ENCODE data around the gene TFAP2E. TPM values are rescaled to one million over a fixed set of nuclear protein-coding genes. Genes with fewer than 3 reads are reported as not detected.
A peak's percentile ranks its signal among the peaks of the same experiment; 100 is the strongest.

The TFAP2E gene
- total RNA-seq, 1 experiment from 2014 or later, result 3.2 TPM

- no peak for DNase-seq (ENCODE audit: low read depth, low spot score)
- CTCF ChIA-PET, result interaction anchor here (1.1 to 2.0 kb wide), 4 partner anchors 12 to 159 kb away, joined by 4 to 12 read pairs (median 8); no protein-coding TSS in a partner anchor
- TF ChIP-seq POLR2AphosphoS5 (IDR thresholded peaks at IDR 0.05; ENCODE audit: low read depth, low read length), result no peak
- no peak for TF ChIP-seq CTCF (IDR thresholded peaks at IDR 0.05)
- TF ChIP-seq TCF7L2 (IDR thresholded peaks at IDR 0.05; ENCODE audit: low read depth, low read length), result no peak
- TF ChIP-seq REST (IDR thresholded peaks at IDR 0.05; ENCODE audit: insufficient read depth in 1 of 2, low read depth in 2 of 2, low read length in 1 of 2), result no peak
- TF ChIP-seq SIN3A (IDR thresholded peaks at IDR 0.05; ENCODE audit: borderline replicate concordance, insufficient read depth, low read depth, low read length), result no peak
- POLR2A ChIA-PET, result interaction anchor here (0.5 to 0.6 kb wide), 3 partner anchors 12 to 185 kb away, joined by 3 to 11 read pairs (median 4); no protein-coding TSS in a partner anchor
- Histone ChIP-seq H3K4me1 (ENCODE audit: control insufficient read depth, insufficient read depth, low read length) (peaks cover 4% of the 10 kb centered on the region), H3K36me3 (ENCODE audit: control insufficient read depth, insufficient read depth, low read length) (no peaks in the 10 kb centered on the region; the same call in 1 of the 2 replicates), H3K27me3 (ENCODE audit: control insufficient read depth, insufficient read depth, low read length) (no peaks in the 10 kb centered on the region), H3K27ac (ENCODE audit: low read length) (no peak overlapping the region), H3K4me3 (ENCODE audit: low read depth in 2 of 2, low read length in 2 of 2) (no peak overlapping the region), H3K9me3 (ENCODE audit: control insufficient read depth, insufficient read depth, low read depth, low read length) (no peaks in the 10 kb centered on the region)
- no TSS peak for BruUV-seq (replicated peaks)
- no peak for ATAC-seq
- intact Hi-C loops (cut with micrococcal nuclease; ENCODE audit: unreplicated experiment), result loop anchor here (2.0 kb wide), 1 partner anchor 207 kb away; no protein-coding TSS in a partner anchor
- in situ Hi-C loops (cut with HindIII; ENCODE audit: low pct_unique_long_range_greater_than_20kb, low sequenced_read_pairs), result no loop called here
Measured at GRCh38 chr1:35567947-35568558, 5.1 kb upstream of the TFAP2E start.

- CTCF ChIA-PET, result interaction anchor here (0.6 to 2.0 kb wide), 6 partner anchors 11 to 158 kb away, joined by 3 to 12 read pairs (median 6); no protein-coding TSS in a partner anchor
Measured at GRCh38 chr1:35568975-35569395, 4.1 kb upstream of the TFAP2E start.

More at GRCh38 chr1:35568975-35569395, 4.1 kb upstream of the TFAP2E start:
- DNase-seq (ENCODE audit: low read depth, low spot score) (peak; percentile 64), ATAC-seq (peak; percentile 68)
- H3K36me3 ChIP-seq (ENCODE audit: control insufficient read depth, insufficient read depth, low read length), result no peaks in the 10 kb centered on the region; the same call in 1 of the 2 replicates
- no peak overlapping the region for H3K4me3 ChIP-seq (ENCODE audit: low read depth in 2 of 2, low read length in 2 of 2)
- no TSS peak for BruUV-seq (replicated peaks)
- H3K27me3 ChIP-seq (ENCODE audit: control insufficient read depth, insufficient read depth, low read length), result no peaks in the 10 kb centered on the region
- no peak overlapping the region for H3K27ac ChIP-seq (ENCODE audit: low read length)
- peaks cover 4% of the 10 kb centered on the region for H3K4me1 ChIP-seq (ENCODE audit: control insufficient read depth, insufficient read depth, low read length)
- H3K9me3 ChIP-seq (ENCODE audit: control insufficient read depth, insufficient read depth, low read depth, low read length), result no peaks in the 10 kb centered on the region
- intact Hi-C loops (cut with micrococcal nuclease; ENCODE audit: unreplicated experiment), result loop anchor here (1.0 to 2.0 kb wide), 2 partner anchors 158 to 206 kb away; no protein-coding TSS in a partner anchor
- TF ChIP-seq REST (IDR thresholded peaks at IDR 0.05; ENCODE audit: insufficient read depth in 1 of 2, low read depth in 2 of 2, low read length in 1 of 2) (no peak), SIN3A (IDR thresholded peaks at IDR 0.05; ENCODE audit: borderline replicate concordance, insufficient read depth, low read depth, low read length) (no peak), TCF7L2 (IDR thresholded peaks at IDR 0.05; ENCODE audit: low read depth, low read length) (no peak), CTCF (IDR thresholded peaks at IDR 0.05) (peak; percentile 92), POLR2AphosphoS5 (IDR thresholded peaks at IDR 0.05; ENCODE audit: low read depth, low read length) (no peak)
- in situ Hi-C loops (cut with HindIII; ENCODE audit: low pct_unique_long_range_greater_than_20kb, low sequenced_read_pairs), result no loop called here
- POLR2A ChIA-PET, result no interaction called here
